ENCODE results near the gene CYP2U1. TPM values are rescaled to one million over a fixed set of nuclear protein-coding genes. Genes with fewer than 3 reads are reported as not detected.

Gene CYP2U1
- 10 to 100 TPM; 19.6 to 21.1 TPM for total RNA-seq

DNA sequence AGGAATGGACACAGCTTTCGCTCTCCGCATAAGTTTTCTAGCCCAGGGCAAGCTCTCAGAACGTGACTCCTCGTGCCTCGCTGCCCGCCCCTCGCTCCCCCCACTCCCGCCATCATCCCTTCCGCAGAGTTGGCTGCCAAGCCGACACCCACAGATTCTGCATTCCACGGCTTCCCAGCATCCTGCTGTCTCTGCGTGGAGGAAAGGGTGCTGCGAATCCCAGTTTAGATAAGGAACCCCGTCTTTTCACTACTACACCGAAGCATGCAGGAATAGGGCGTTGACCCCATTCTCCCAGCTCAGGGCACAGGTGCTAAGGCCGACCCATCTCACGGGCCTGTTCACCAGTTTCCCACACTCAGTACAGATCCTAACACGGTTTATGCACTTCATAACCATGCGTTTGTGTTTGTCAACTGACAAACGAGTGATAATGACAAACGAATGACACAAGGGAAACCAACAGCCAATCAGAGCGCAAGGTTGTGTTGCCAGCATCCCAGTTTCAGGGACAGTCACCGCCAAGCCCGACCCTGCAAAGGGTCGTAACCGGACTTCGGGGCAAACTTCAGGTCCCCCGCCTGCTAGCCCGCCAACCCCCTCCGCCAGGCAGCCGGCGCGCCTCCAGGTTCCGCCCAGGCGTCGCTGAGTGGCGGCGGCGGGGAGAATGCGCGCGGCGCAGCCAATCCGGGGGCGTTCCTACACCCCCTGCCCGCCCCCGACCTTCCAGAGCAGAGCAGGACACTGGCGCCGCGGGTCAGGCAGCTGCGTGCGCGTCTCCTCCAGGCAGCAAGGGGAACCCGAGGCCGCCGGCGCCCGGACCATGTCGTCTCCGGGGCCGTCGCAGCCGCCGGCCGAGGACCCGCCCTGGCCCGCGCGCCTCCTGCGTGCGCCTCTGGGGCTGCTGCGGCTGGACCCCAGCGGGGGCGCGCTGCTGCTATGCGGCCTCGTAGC, at the start of gene CYP2U1:
Gene CYP2U1 (plus strand): TSS at position 729 of the 954 bp plus-strand sequence. CDS start 95 bp downstream, at position 824.
- DNase-seq (ENCODE audit: low spot score) (peak; percentile 49), ATAC-seq (ENCODE audit: insufficient number of reproducible peaks, low FRiP score, low read depth) (peak; percentile 78)
- Histone ChIP-seq H3K36me3 (no peaks in the 10 kb centered on the region), H3K27me3 (replicated peaks; ENCODE audit: insufficient read depth) (no peaks in the 10 kb centered on the region), H3K4me3 (peak within 1 kb of the TSS; percentile 85), H3K9me3 (no peaks in the 10 kb centered on the region), H3K4me1 (ENCODE audit: control insufficient read depth in 1 of 2, low read depth in 2 of 2) (peaks cover 0 to 18% of the 10 kb centered on the region in 2 donors), H3K27ac (peak within 1 kb of the TSS; percentile 84 to 93)
- TF ChIP-seq, protein P1, sequence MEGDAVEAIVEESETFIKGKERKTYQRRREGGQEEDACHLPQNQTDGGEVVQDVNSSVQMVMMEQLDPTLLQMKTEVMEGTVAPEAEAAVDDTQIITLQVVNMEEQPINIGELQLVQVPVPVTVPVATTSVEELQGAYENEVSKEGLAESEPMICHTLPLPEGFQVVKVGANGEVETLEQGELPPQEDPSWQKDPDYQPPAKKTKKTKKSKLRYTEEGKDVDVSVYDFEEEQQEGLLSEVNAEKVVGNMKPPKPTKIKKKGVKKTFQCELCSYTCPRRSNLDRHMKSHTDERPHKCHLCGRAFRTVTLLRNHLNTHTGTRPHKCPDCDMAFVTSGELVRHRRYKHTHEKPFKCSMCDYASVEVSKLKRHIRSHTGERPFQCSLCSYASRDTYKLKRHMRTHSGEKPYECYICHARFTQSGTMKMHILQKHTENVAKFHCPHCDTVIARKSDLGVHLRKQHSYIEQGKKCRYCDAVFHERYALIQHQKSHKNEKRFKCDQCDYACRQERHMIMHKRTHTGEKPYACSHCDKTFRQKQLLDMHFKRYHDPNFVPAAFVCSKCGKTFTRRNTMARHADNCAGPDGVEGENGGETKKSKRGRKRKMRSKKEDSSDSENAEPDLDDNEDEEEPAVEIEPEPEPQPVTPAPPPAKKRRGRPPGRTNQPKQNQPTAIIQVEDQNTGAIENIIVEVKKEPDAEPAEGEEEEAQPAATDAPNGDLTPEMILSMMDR (IDR thresholded peaks at IDR 0.05): peak; percentile 20

DNA sequence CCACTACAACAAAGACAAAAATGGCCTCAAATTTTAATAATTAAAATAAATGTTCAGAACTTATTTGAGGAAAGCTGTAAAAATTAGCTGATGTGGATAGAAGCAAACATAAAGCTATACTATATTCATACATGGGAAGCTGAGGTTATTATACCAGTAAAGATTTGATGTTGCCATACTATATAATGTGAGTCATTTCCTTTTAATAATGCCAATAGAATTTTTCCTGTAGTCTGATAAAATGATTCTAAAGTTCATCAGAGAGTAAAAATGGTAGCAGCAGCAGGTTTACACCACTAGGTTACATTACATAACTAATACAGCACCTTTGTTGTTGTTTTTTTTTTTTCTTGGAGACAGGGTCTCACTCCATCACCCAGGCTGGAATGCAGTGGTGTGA, 45.5 kb upstream of the CYP2U1 start:
- H3K4me3 ChIP-seq: no peak overlapping the region
- no peaks in the 10 kb centered on the region for H3K36me3 ChIP-seq
- no peak overlapping the region for H3K27ac ChIP-seq
- ATAC-seq (ENCODE audit: insufficient number of reproducible peaks, low FRiP score, low read depth) (no peak), DNase-seq (ENCODE audit: low spot score) (no peak)
- H3K27me3 ChIP-seq (replicated peaks; ENCODE audit: insufficient read depth): no peaks in the 10 kb centered on the region
- TF ChIP-seq, protein P1 (IDR thresholded peaks at IDR 0.05): no peak
- no peaks in the 10 kb centered on the region for H3K4me1 ChIP-seq (ENCODE audit: control insufficient read depth in 1 of 2, low read depth in 2 of 2)
- peaks cover 4% of the 10 kb centered on the region for H3K9me3 ChIP-seq

DNA sequence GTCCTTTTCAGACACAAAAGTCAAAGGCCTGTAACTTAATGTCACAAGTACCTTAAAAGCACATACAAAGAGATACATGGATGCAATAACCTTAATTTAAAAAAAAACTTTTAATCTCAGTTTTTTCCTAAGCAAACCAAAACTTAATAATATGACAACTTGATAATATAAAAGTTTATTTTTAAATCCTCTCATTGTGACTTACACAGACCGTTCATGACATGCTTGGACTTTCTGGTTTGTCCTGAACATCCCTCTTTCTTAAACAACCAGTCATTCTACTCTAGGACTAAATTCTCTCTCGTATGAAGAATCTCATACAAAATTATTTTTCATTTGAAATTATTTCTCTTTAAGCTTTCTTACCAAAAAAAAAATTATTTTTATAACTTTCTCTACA, 43.1 kb upstream of the CYP2U1 start:
- Histone ChIP-seq H3K27ac (no peak overlapping the region), H3K4me3 (no peak overlapping the region), H3K27me3 (replicated peaks; ENCODE audit: insufficient read depth) (no peaks in the 10 kb centered on the region), H3K36me3 (no peaks in the 10 kb centered on the region), H3K4me1 (ENCODE audit: control insufficient read depth in 1 of 2, low read depth in 2 of 2) (no peaks in the 10 kb centered on the region), H3K9me3 (peaks cover 4% of the 10 kb centered on the region)
- DNase-seq (ENCODE audit: low spot score) (no peak), ATAC-seq (ENCODE audit: insufficient number of reproducible peaks, low FRiP score, low read depth) (no peak)
- TF ChIP-seq, protein P1 (IDR thresholded peaks at IDR 0.05): no peak

DNA sequence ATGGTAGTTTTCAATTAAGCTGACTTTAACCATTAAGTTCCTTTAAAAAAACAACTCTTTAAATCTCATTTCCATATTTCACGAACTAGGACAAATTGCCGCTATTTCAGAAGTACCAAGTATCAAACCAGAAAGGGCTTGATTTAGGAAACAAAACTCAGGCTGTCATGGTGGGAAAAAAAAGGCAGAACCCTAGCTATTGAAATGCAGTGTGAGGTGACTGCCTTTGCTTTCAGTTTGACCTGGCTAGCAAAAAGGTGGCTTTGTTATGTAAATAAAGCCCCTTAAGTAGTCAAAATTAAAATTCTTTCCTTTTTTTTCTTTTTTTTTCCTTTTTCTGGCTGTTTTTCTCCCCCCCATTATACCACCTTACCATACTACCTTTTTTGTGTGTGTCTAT, 40.6 kb upstream of the CYP2U1 start:
- Histone ChIP-seq H3K9me3 (peaks cover 4% of the 10 kb centered on the region), H3K36me3 (no peaks in the 10 kb centered on the region), H3K4me1 (ENCODE audit: control insufficient read depth in 1 of 2, low read depth in 2 of 2) (peaks cover 3% of the 10 kb centered on the region in 2 donors), H3K4me3 (no peak overlapping the region), H3K27me3 (replicated peaks; ENCODE audit: insufficient read depth) (no peaks in the 10 kb centered on the region), H3K27ac (no peak overlapping the region)
- TF ChIP-seq, protein P1 (IDR thresholded peaks at IDR 0.05): no peak
- ATAC-seq (ENCODE audit: insufficient number of reproducible peaks, low FRiP score, low read depth): no peak
- no peak for DNase-seq (ENCODE audit: low spot score)

DNA sequence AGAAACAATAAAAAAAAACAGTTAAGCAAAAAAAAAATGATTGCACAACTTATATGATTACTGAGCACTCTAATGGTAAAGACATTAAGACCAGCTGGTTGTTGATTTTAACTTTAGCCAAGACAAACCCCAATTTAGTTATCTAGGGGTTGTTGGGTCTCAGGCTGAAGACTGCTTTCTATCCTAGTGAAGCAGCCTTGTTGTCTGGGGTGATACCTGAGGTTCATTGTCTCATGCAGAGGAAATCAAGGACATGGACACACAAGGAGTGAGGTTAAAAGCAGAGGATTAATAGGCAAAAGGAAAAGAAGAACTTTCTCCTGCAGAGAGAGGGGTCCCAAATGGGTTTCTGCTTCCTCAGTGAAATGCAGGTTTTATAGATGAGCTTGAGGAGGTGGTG, 40.0 kb upstream of the CYP2U1 start:
- H3K27me3 ChIP-seq (replicated peaks; ENCODE audit: insufficient read depth): no peaks in the 10 kb centered on the region
- H3K4me1 ChIP-seq (ENCODE audit: control insufficient read depth in 1 of 2, low read depth in 2 of 2): peaks cover 7 to 8% of the 10 kb centered on the region in 2 donors
- peaks cover 4% of the 10 kb centered on the region for H3K9me3 ChIP-seq
- no peaks in the 10 kb centered on the region for H3K36me3 ChIP-seq
- TF ChIP-seq, protein P1 (IDR thresholded peaks at IDR 0.05): no peak
- DNase-seq (ENCODE audit: low spot score) (no peak), ATAC-seq (ENCODE audit: insufficient number of reproducible peaks, low FRiP score, low read depth) (no peak)
- no peak overlapping the region for H3K4me3 ChIP-seq
- no peak overlapping the region for H3K27ac ChIP-seq

All from thoracic aorta (tissue), 2 donors.